Muscle of back (tissue), 11 donors: ENCODE results near the gene GNG13. TPM values are rescaled to one million over a fixed set of nuclear protein-coding genes. Genes with fewer than 3 reads are reported as not detected.
"Not testable (repeated sequence)": the region's sequence is repeated elsewhere in the genome, so short reads cannot be mapped to it uniquely, and the experiment has no call there.

Experiments used
- DNase-seq, 3 donors: peaks; one replicate each; pipeline versions ENCODE4 v3.0.0 to v3.0.0-alpha.2; 2013
- polyA plus RNA-seq, 10 donors: library from polyadenylated mRNA; unstranded; fragments of 120-200 nt; gene quantifications; one replicate each; pipeline ENCODE4 v1.2.1, GENCODE V29; 2013; ENCODE audit not compliant: insufficient read length in 10 of 10

GNG13 gene
- polyA plus RNA-seq, 10 donors: 0.16 TPM; not detected in 9

DNA sequence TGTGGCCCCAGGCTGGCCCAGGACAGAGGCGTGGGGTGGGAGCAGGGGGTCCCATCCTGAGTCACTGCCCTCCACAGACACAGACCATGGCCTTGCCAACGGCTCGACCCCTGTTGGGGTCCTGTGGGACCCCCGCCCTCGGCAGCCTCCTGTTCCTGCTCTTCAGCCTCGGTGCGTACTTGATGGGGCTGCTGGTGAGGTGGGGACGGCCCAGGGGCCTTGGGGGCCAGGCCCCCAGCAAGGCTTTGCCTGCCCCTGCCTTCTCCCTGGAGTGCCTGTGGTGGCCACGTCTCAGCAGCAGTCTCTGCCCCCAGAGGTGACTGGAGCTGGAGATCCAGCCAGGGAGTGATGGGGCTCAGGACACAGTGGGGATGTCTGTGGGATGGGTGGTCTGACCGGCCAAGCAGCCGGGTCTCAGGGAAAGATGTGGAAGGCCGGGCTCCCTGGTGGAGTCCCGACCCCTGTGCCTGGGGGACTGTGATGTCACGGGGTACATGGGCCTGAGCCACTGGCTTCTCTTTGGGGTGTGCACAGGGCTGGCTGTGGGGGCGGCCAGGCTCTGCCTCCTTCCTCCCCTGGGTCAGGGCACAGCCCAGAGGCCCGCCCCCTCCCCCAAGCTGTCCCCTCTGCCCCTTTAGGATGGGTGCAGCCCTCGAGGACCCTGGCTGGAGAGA lies 37.8 kb downstream of the GNG13 start:
- DNase-seq: no peak

DNA sequence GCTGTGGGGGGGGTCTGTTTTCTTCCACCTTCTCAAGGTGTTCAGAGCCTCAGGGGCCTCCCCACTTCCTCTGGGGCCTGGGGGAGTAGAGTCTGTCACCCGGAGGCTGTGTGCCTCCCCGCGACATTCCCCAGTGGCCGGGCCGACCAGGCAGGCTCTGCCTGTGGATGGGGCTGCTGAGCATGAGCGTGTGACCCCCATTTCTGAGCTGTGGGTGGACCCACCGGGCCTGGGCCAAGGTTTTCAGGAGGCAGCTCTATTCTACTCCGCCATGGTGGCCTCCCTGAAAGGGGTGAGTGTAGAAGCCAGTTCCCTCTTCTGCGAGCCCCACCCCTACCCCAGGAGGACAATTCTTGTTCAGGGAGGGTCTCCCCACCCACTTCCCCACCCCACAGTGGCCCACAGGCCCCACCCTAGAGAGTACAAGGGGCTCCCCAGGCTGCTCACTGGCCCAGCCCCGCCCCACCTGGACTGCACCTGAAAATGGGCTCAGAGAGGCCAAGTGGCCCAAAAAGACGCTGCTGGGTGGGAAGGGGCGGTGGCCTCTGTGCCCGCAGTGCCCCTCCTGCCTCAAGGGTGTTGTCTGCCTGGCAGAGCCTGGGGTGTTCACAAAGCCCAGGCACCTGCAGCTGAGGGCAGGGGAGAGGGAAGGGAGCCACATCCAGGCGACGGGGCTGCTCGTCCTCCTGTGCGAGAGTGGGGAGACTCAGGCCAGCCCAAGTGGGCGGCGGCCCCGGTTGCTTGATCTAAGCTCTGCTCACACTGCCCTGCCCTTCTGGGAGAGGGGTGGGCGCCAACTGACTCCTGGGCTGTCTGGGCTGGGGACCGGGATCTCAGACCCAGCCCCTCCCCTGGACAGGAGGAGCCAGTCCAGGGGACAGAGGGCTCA lies 38.7 kb downstream of the GNG13 start:
- DNase-seq: no peak

DNA sequence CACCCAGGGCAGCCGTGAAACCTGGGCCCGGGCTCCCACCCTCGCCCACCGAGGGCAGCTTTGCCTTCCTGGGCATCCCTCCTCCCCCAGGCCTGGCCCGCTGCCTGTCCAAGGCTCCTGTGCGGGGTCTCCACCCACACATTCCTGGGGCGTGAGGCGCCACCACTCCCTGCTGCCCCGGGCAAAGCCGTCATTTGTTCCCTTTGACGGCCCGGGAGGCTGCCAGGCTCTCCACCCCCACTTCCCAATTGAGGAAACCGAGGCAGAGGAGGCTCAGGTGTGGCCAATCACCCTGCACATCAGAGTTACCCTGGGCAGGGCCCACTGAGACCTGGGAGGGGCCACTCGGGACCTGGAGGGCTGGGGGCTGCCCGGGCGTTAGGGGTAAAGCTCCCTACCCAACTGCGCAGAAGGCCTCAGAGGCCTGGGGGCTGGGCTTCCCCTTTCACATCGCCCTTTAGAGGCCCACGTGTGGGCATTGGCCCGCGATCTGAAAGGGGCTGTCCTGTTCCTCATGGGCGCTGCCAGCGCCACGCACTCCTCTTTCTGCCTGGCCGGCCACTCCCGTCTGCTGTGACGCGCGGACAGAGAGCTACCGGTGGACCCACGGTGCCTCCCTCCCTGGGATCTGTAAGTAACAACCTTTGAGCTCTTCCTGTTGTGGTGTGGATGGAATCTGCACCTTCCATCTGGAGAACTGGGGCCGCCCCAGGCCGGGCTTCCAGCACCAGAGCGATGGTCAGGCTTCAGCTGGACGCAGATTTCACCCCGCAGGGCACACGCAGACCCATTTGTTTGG lies 39.8 kb downstream of the GNG13 start, which contains the start of gene MSLN:
MSLN (plus strand) TSS at position 190 of the 799 bp plus-strand sequence. CDS start 1,947 bp downstream, outside the sequence.
- DNase-seq: no peak

DNA sequence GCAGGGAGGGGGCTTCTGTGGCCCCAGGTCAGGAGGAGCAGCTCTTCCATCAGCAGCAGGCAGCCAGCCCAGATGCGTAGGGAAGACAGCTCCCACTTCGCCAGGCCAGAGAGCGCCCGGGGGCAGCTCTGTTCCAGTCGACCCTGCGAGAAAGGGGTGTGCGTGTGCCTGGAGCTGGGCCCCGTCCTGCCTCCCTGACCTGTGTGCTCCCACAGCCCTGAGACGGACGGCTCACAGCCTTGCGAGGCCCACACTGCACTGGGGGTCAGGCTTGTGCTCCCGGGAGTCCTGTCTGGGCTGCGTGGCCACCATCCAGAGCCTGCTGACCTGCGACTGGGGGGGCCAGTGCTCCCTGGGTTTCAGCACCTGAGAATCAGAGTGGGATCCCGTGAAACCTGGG lies 40.5 kb downstream of the GNG13 start:
- no peak for DNase-seq

DNA sequence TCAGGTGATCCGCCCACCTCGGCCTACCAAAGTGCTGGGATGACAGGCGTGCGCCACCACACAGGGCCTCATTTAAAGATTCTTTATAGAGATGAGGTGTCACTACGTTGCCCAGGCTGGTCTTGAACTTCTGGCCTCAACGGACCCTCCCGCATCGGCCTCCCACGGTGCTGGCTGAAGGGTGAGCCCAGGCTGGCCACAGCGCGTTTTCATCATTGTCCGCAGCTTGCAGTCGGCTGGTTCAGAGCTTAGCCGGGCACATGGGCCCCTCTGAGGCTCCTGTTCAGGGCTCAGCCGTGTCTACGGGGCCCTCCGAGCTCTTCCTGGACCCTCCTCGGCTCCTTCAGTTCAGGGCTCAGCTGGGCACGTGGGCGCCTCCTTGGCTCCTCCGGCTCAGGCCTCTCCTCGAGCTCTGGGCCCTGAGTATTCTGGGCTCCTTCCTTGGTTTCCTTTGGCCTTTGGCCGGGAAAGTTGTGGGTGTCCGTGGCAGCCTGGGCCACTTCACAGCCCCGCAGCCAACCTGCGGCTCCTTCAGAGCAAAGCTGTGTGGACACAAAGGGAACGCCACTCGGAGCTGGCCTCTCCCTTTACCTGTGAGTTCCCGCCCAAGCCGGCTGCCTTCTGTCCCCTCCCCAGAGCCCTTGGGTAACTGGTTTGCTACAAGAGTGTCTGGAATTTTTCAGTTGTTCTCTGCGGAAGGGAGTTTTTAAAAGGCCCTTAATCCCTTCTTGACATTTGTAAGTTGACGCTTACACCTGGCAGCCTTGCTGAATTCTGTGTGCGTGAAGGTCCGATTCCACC lies 41.2 kb downstream of the GNG13 start:
- DNase-seq: no peak

DNA sequence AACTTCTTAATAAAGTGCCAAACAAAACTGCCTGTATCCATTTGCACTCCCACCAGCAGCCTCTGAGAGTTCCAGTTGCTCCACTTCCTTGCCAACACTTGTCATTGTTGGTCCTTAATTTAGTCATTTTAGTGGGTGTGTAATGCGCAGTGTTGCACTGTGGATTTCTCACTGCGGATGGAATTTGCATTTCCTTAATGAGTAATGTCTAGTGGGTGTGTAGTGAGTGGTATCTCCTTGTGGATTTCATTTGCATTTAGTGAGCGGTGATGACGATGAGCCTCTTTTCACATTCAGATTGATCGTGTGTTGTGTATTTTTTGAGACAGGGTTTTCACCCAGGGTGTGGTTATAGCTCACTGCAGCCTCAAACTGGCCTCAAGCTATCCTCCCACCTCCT lies 44.1 kb downstream of the GNG13 start:
- no peak for DNase-seq

DNA sequence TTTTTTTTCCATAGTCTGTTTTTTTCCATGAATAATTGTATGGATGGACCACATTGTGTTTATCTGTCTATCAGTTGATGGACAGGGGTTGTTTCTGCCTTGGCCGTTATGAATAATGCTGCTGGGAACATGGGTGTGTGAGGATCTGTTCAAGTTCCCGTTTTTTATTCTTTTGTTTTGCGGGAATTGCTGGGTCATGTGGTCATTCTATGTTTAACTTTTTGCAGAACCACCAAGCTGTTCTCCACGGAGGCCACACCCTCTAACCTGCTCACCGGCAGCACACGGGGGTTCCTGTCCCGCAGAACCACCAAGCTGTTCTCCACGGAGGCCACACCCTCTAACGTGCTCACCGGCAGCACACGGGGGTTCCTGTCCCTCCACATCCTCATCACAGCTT lies 45.9 kb downstream of the GNG13 start:
- DNase-seq: no peak

DNA sequence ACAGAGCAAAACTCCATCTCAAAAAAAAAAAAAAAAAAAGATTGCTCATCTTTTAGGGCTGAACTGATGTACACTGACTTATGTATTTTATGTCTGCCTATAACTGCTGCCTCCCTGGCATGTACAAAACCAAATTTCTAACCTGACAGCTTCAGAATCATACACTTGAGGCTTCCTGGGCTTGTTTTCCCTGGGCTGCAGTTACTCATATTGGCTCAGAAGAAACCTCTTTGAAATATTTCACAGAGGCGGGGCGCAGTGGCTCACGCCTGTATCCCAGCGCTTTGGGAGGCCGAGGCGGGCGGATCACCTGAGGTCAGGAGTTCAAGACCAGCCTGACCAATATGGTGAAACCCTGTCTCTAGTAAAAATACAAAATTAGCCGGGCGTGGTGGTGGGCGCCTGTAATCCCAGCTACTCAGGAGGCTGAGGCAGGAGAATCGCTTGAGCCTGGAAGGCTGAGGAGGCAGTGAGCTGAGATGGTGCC lies 46.4 kb downstream of the GNG13 start:
- DNase-seq: not testable (repeated sequence)

DNA sequence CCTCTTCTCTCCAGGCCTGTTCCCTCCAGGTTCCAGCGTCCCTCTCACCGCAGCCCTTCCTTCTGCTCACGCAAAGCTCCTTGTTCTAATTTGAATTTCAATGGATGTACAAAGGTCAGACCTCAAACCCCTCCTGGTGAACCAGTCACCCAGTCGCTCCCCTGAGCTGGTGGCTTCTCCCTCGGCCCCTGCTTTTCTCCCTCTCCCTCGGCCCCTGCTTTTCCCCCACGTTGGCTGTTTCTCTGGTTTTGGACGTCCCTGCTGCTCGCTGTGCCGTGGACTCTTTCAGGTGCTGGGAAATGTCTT lies 48.6 kb downstream of the GNG13 start:
- no peak for DNase-seq

DNA sequence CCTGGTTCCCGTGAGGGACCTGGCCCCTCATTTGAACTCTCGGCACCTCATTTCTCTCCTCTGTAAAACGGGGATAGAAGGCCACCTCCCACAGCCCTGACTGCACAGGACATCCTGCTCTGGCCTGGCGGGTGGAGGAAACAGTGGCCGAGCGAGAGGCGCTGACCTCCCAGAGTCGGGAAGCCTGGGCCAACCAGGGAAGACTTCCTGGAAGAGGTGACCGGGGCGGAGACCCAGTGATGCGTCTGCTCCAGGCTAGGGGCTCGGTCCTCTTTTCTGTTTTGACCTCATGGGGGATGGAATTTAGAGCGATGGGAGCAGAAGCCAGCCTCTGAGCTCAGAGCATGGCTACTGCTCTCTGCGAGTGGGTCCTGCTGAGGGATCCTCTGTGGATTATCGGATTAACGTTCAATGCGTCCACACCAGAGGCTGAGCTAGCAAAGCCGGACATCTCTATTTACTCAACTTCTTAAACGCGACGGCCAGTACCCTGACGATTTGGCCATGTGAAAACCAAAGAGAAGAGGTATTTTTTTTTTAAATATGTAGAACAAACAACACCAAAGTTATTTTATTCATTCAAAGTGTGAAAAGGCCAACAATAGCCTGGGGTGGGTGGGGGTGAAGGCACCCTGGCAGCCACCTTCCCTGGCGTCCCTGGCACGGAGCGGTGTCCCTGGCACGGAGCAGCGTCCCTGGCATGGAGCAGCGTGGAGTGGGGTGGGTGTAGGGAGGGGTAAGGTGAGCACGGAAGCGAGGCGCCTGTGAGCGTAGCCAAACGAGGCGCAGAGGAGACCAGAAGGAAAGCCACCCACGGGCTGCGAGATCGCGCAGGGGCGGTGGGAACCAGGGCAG lies 49.2 kb downstream of the GNG13 start:
- DNase-seq: no peak

DNA sequence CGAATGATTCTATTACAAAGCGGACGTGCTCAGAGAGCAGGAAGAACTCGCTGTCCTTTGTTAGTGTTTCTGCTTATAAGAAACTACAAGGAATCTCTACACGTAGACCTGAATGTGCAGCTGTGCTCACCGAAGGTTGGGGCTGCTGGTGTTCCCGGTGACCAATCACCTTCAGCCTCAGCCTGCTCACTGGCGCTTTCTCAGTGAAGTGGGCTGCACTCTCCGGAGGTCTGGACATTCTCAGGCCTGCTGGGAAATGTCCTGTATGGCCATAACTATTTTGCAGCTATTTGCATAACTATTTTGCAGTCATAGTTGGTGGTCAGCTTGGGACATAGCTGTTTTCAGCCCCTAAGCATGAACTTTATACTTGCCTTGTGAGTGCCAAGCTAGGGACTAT lies 50.0 kb downstream of the GNG13 start:
- no peak for DNase-seq

DNA sequence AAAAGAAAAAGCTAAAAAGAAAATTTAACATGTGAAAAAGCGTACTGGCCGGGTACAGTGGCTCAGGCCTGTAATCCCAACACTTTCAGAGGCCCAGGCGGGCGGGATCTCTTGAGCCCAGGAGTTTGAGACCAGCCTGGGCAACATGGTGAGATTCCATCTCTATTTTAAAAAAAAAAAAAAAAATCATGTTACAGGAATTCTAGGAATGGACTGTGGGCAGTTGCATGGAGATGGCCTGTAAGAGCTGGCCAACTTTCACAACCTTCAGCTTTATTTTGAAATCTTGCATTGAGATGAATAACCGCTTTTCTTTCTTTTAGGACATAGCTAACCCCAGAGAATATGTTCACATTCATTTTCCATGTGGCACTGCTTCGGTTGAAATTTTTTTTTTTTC lies 51.5 kb downstream of the GNG13 start:
- DNase-seq: no peak

Other genes with a start within 250 kb of the GNG13 start
- under 1 TPM in 5 of 10 donors, not detected in 5; 0.09 to 0.25 (median 0.12) TPM for gene PRR35, start 240.3 kb downstream of the GNG13 start, polyA plus RNA-seq
- 1 to 10 TPM in 5 of 10 donors, under 1 TPM in 5; 0.77 to 1.5 (median 0.98) TPM for gene NHLRC4, start 233.7 kb downstream of the GNG13 start, polyA plus RNA-seq
- 10 to 100 TPM; 12.5 to 25.3 (median 16.8) TPM for gene PIGQ, start 230.8 kb downstream of the GNG13 start, polyA plus RNA-seq
- gene RAB40C, start 210.7 kb downstream of the GNG13 start, polyA plus RNA-seq: 10 to 100 TPM in 8 of 10 donors, 1 to 10 TPM in 2; 8.9 to 15.7 (median 10.8) TPM
- under 1 TPM; 0.18 to 0.79 (median 0.40) TPM for gene WFIKKN1, start 169.7 kb downstream of the GNG13 start, polyA plus RNA-seq
- gene METTL26, start 164.4 kb downstream of the GNG13 start, polyA plus RNA-seq: 10 to 100 TPM; 28.0 to 61.3 (median 40.0) TPM
- gene MCRIP2, start 158.9 kb downstream of the GNG13 start, polyA plus RNA-seq: 10 to 100 TPM in 4 of 10 donors, 1 to 10 TPM in 6; 8.0 to 12.5 (median 9.8) TPM
- 10 to 100 TPM; 10.7 to 26.2 (median 17.5) TPM for gene WDR90, start 151.4 kb downstream of the GNG13 start, polyA plus RNA-seq
- 10 to 100 TPM; 34.3 to 74.1 (median 54.4) TPM for gene RHOT2, start 132.6 kb downstream of the GNG13 start, polyA plus RNA-seq
- gene RHBDL1, start 125.1 kb downstream of the GNG13 start, polyA plus RNA-seq: 1 to 10 TPM in 8 of 10 donors, under 1 TPM in 2; 0.85 to 1.8 (median 1.2) TPM
- gene STUB1, start 120.3 kb downstream of the GNG13 start, polyA plus RNA-seq: 100 to 1,000 TPM in 4 of 10 donors, 10 to 100 TPM in 6; 73.3 to 119 (median 98.5) TPM
- gene JMJD8, start 116.4 kb downstream of the GNG13 start, polyA plus RNA-seq: 10 to 100 TPM; 23.1 to 41.3 (median 29.5) TPM
- 1 to 10 TPM; 5.0 to 8.6 (median 7.1) TPM for gene WDR24, start 110.3 kb downstream of the GNG13 start, polyA plus RNA-seq
- 1 to 10 TPM in 2 of 10 donors, under 1 TPM in 8; 0.22 to 1.1 (median 0.44) TPM for gene FBXL16, start 94.9 kb downstream of the GNG13 start, polyA plus RNA-seq
- 10 to 100 TPM; 18.5 to 34.8 (median 27.3) TPM for gene METRN, start 85.6 kb downstream of the GNG13 start, polyA plus RNA-seq
- 10 to 100 TPM in 6 of 10 donors, 1 to 10 TPM in 4; 6.4 to 18.5 (median 12.9) TPM for gene ANTKMT, start 79.6 kb downstream of the GNG13 start, polyA plus RNA-seq
- 1 to 10 TPM in 4 of 10 donors, under 1 TPM in 6; 0.59 to 2.1 (median 0.96) TPM for gene CCDC78, start 74.3 kb downstream of the GNG13 start, polyA plus RNA-seq
- 1 to 10 TPM; 1.3 to 6.8 (median 2.0) TPM for gene HAGHL, start 73.6 kb downstream of the GNG13 start, polyA plus RNA-seq
- 10 to 100 TPM; 11.4 to 17.5 (median 15.0) TPM for gene CIAO3, start 59.7 kb downstream of the GNG13 start, polyA plus RNA-seq
- gene MSLN, start 40.0 kb downstream of the GNG13 start, polyA plus RNA-seq: 1 to 10 TPM in 2 of 10 donors, under 1 TPM in 8; 0.28 to 3.8 (median 0.55) TPM
- gene RPUSD1, start 12.4 kb downstream of the GNG13 start, polyA plus RNA-seq: 10 to 100 TPM in 2 of 10 donors, 1 to 10 TPM in 8; 6.8 to 13.7 (median 9.0) TPM
- 10 to 100 TPM in 9 of 10 donors, 1 to 10 TPM in 1; 9.3 to 20.5 (median 14.5) TPM for gene CHTF18, start 12.1 kb downstream of the GNG13 start, polyA plus RNA-seq
- gene LMF1, start 170.2 kb upstream of the GNG13 start, polyA plus RNA-seq: 10 to 100 TPM in 6 of 10 donors, 1 to 10 TPM in 4; 7.7 to 13.5 (median 10.4) TPM
- 10 to 100 TPM; 29.4 to 38.0 (median 31.9) TPM for gene SOX8, start 181.0 kb upstream of the GNG13 start, polyA plus RNA-seq